ENCODE measurements around the gene PLPP3.

- TF ChIP-seq CTCF (IDR thresholded peaks at IDR 0.05) (no peak), POLR2A (IDR thresholded peaks at IDR 0.05) (no peak)
Observed at GRCh38 chr1:56506951-56507491, 72.3 kb downstream of the PLPP3 start.

Data from right lobe of liver (tissue), 4 donors.